Loucy (cell line): ENCODE measurements around the gene ABHD14A.

Experiments
- H2AFZ ChIP-seq: fragments of 200-600 bp; sonication (generic); 2 replicates; pipeline ENCODE4 v1.6.0; 2016; ENCODE audit warnings: antibody characterized with exemption, mild to moderate bottlenecking, low read length, moderate library complexity
- H3F3A ChIP-seq: fragments of 200-600 bp; 2 replicates; pipeline ENCODE4 v1.6.0; 2016; ENCODE audit warnings: antibody characterized with exemption, low read depth, mild to moderate bottlenecking
- H3K27me3 ChIP-seq: fragments of 200-600 bp; sonication (generic); 2 replicates; pipeline ENCODE4 v1.6.1; 2014; ENCODE audit warnings: low read length, mild to moderate bottlenecking; ENCODE audit not compliant: insufficient read depth, poor library complexity, severe bottlenecking
- H3K36me3 ChIP-seq: fragments of 200-600 bp; sonication (generic); 2 replicates; pipeline ENCODE4 v1.6.1; 2016; ENCODE audit warnings: low read length; ENCODE audit not compliant: insufficient read depth
- H3K4me1 ChIP-seq: fragments of 200-600 bp; sonication (generic); 2 replicates; pipeline ENCODE4 v1.5.1; 2014; ENCODE audit warnings: low read length, mild to moderate bottlenecking; ENCODE audit not compliant: insufficient read depth, poor library complexity, severe bottlenecking
- H3K4me2 ChIP-seq: fragments of 200-600 bp; sonication (generic); 2 replicates; pipeline ENCODE4 v1.6.0; 2014; ENCODE audit warnings: antibody characterized with exemption, low read length, low read depth, mild to moderate bottlenecking; ENCODE audit not compliant: poor library complexity, severe bottlenecking
- H3K4me3 ChIP-seq: fragments of 200-600 bp; sonication (generic); 2 replicates; pipeline ENCODE4 v1.5.1; 2014; ENCODE audit warnings: low read length, mild to moderate bottlenecking, mixed read lengths; ENCODE audit not compliant: poor library complexity, severe bottlenecking
- H3K79me2 ChIP-seq: fragments of 200-600 bp; sonication (generic); 2 replicates; pipeline ENCODE4 v1.6.1; 2014; ENCODE audit warnings: low read length; ENCODE audit not compliant: insufficient read depth
- H3K9ac ChIP-seq: fragments of 200-600 bp; sonication (generic); 2 replicates; pipeline ENCODE4 v1.6.0; 2014; ENCODE audit warnings: mild to moderate bottlenecking, low read depth, low read length, moderate library complexity; ENCODE audit not compliant: poor library complexity, severe bottlenecking
- H3K9me2 ChIP-seq: fragments of 200-600 bp; sonication (generic); replicated peaks from 2 replicates; pipeline ENCODE4 v1.6.1; 2016; ENCODE audit warnings: low read depth, low read length, mixed read lengths
- H3K9me3 ChIP-seq: fragments of 200-600 bp; sonication (generic); 2 replicates; pipeline ENCODE4 v1.6.1; 2014; ENCODE audit warnings: mild to moderate bottlenecking, antibody characterized with exemption, low read length, low read depth; ENCODE audit not compliant: insufficient read depth
- H4K20me1 ChIP-seq: fragments of 200-600 bp; sonication (generic); 2 replicates; pipeline ENCODE4 v1.6.0; 2014; ENCODE audit warnings: antibody characterized with exemption, low read length, mild to moderate bottlenecking; ENCODE audit not compliant: insufficient read depth, poor library complexity, severe bottlenecking
- CTCF ChIP-seq: fragments of 200-600 bp; sonication (generic); conservative IDR thresholded peaks from 2 replicates; pipeline ENCODE4 v1.5.1; 2014; ENCODE audit warnings: mild to moderate bottlenecking, antibody characterized with exemption, low read length
- EZH2phosphoT487 ChIP-seq: fragments of 200-600 bp; IDR thresholded peaks from 2 replicates; pipeline ENCODE4 v1.6.1; 2018; ENCODE audit warnings: antibody characterized with exemption, mild to moderate bottlenecking, moderate library complexity, borderline replicate concordance

ABHD14A gene

GRCh38 chr3:51945926-51946705, 28.7 kb upstream of the ABHD14A start:
- no peak overlapping the region for H3K9ac ChIP-seq
- no peak overlapping the region for H2AFZ ChIP-seq
- no peaks in the 10 kb centered on the region for H3K9me3 ChIP-seq
- H3K27me3 ChIP-seq, result no peaks in the 10 kb centered on the region
- H3K4me1 ChIP-seq, result peaks cover 16% of the 10 kb centered on the region
- H3K4me2 ChIP-seq, result no peak overlapping the region
- H3K9me2 ChIP-seq, result no peaks in the 10 kb centered on the region
- TF ChIP-seq CTCF (no peak), EZH2phosphoT487 (no peak)
- no peaks in the 10 kb centered on the region for H3K36me3 ChIP-seq
- no peaks in the 10 kb centered on the region for H3F3A ChIP-seq
- H3K79me2 ChIP-seq, result peaks cover 4% of the 10 kb centered on the region
- H3K4me3 ChIP-seq, result no peak overlapping the region
- H4K20me1 ChIP-seq, result peaks cover 3% of the 10 kb centered on the region

DNA sequence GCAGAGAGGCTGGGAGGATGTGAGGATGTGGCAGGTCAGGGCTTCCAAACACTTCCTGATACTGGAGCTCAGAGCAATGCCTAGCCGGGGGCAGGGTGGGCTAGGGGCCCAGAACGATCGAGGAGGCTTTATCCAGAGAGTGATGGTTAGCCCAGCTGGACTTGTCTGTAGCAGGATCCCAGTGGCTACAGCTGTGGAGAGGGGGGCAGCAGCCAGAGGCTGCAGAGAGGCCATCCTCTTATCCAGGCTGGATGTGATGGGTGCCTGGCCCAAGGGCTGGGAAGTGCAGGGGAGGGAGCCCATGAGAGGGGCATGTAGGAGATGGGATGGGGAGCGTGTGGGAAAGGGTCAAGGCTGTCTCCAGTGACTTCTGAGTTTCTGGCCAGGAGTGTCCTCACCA, 28.1 kb upstream of the ABHD14A start:
- H3K9ac ChIP-seq, result no peak overlapping the region
- no peak overlapping the region for H3K4me2 ChIP-seq
- H3K9me3 ChIP-seq, result no peaks in the 10 kb centered on the region
- H3K4me1 ChIP-seq, result peaks cover 12% of the 10 kb centered on the region
- no peaks in the 10 kb centered on the region for H3K9me2 ChIP-seq
- no peaks in the 10 kb centered on the region for H3K79me2 ChIP-seq
- no peaks in the 10 kb centered on the region for H3F3A ChIP-seq
- H2AFZ ChIP-seq, result no peak overlapping the region
- H4K20me1 ChIP-seq, result no peaks in the 10 kb centered on the region
- TF ChIP-seq EZH2phosphoT487 (no peak), CTCF (no peak)
- no peak overlapping the region for H3K4me3 ChIP-seq
- H3K36me3 ChIP-seq, result no peaks in the 10 kb centered on the region
- no peaks in the 10 kb centered on the region for H3K27me3 ChIP-seq

- Histone ChIP-seq H3K36me3 (no peaks in the 10 kb centered on the region), H3K79me2 (no peaks in the 10 kb centered on the region), H3K4me2 (no peak overlapping the region), H3K4me1 (peaks cover 11% of the 10 kb centered on the region), H3K4me3 (no peak overlapping the region), H4K20me1 (no peaks in the 10 kb centered on the region), H3K9ac (no peak overlapping the region), H3K9me3 (no peaks in the 10 kb centered on the region), H2AFZ (no peak overlapping the region), H3K9me2 (no peaks in the 10 kb centered on the region), H3K27me3 (no peaks in the 10 kb centered on the region), H3F3A (no peaks in the 10 kb centered on the region)
- TF ChIP-seq EZH2phosphoT487 (no peak), CTCF (no peak)
Measured at GRCh38 chr3:51947215-51947900, 27.5 kb upstream of the ABHD14A start.
